Measurements from ENCODE around the gene WDR86.

GRCh38 chr7:151424799-151425198, 15.0 kb upstream of the WDR86 start:
- TF ChIP-seq POLR2A (IDR thresholded peaks at IDR 0.05) (no peak), CTCF (IDR thresholded peaks at IDR 0.05) (no peak)

All from upper lobe of left lung (tissue), 4 donors.